ENCODE data around the gene DNLZ.

- TF ChIP-seq POLR2A (conservative IDR thresholded peaks at IDR 0.05) = no peak
- TF ChIP-seq JUN (IDR thresholded peaks at IDR 0.05; ENCODE audit: borderline replicate concordance, low read depth, low read length) = no peak
- no peak for TF ChIP-seq JUN (CRISPR knock-in tag; IDR thresholded peaks at IDR 0.05; ENCODE audit: borderline replicate concordance)
Measured at GRCh38 chr9:136330406-136330990, 33.0 kb downstream of the DNLZ start.

All from K562 (cell line).